Fibroblast of the aortic adventitia (primary cell): ENCODE measurements around the gene SLC22A4. TPM values are rescaled to one million over a fixed set of nuclear protein-coding genes. Genes with fewer than 3 reads are reported as not detected.

Source experiments
- DNase-seq: peaks from one replicate; pipeline ENCODE4 v3.0.0-alpha.2; 2010; ENCODE audit warnings: low read depth
- H3K4me3 ChIP-seq: 2 replicates; pipeline ENCODE4 v1.5.1; 2011; ENCODE audit warnings: low read depth, mild to moderate bottlenecking, control low read depth, low read length, moderate library complexity
- total RNA-seq: library from RNA; depleted of rRNA; stranded (reverse); fragments of >200 nt; gene quantifications from 2 replicates; pipeline ENCODE4 v1.2.3, GENCODE V29; 2012; ENCODE audit warnings: low replicate concordance
- TF ChIP-seq, protein P1 (sequence below): IDR thresholded peaks from 2 replicates; pipeline ENCODE4 v1.5.1; 2011; ENCODE audit warnings: mild to moderate bottlenecking, low read length, control low read depth, inconsistent platforms; ENCODE audit not compliant: insufficient read depth

Gene SLC22A4
- total RNA-seq, 1 donor, result 5.7 TPM

DNA sequence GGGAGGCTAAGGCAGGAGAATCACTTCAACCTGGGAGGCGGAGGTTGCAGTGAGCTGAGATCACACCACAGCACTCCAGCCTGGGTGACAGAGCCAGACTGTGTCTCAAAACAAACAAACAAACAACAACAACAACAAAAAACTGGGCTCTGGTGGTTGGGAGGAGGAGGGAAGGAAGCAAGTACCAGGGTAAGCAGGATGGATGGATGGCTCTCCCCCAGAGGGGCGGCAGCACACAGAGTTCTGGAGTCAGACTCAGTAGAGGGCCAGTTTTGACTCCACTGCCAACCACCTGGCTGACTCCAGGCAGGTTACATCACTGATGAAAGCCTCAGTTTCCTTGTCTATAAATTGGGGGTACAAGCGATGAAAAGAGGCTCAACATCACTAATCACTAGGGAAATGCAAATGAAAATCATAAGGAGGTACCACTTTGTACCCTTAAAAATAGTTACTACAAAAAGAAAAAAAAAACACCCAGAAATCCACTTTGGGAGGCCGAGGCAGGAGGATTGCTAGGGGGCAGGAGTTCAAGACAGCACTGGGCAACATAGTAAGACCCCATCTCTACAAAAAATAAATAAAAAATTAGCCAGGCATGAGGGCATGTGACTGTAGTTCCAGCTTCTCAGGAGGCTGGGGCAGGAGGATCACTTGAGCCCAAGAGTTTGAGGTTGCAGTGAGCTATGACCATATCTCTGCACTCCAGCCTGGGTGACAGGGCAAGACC, 3.2 kb downstream of the SLC22A4 start:
- no peak for DNase-seq
- TF ChIP-seq, protein P1, sequence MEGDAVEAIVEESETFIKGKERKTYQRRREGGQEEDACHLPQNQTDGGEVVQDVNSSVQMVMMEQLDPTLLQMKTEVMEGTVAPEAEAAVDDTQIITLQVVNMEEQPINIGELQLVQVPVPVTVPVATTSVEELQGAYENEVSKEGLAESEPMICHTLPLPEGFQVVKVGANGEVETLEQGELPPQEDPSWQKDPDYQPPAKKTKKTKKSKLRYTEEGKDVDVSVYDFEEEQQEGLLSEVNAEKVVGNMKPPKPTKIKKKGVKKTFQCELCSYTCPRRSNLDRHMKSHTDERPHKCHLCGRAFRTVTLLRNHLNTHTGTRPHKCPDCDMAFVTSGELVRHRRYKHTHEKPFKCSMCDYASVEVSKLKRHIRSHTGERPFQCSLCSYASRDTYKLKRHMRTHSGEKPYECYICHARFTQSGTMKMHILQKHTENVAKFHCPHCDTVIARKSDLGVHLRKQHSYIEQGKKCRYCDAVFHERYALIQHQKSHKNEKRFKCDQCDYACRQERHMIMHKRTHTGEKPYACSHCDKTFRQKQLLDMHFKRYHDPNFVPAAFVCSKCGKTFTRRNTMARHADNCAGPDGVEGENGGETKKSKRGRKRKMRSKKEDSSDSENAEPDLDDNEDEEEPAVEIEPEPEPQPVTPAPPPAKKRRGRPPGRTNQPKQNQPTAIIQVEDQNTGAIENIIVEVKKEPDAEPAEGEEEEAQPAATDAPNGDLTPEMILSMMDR, result no peak

DNA sequence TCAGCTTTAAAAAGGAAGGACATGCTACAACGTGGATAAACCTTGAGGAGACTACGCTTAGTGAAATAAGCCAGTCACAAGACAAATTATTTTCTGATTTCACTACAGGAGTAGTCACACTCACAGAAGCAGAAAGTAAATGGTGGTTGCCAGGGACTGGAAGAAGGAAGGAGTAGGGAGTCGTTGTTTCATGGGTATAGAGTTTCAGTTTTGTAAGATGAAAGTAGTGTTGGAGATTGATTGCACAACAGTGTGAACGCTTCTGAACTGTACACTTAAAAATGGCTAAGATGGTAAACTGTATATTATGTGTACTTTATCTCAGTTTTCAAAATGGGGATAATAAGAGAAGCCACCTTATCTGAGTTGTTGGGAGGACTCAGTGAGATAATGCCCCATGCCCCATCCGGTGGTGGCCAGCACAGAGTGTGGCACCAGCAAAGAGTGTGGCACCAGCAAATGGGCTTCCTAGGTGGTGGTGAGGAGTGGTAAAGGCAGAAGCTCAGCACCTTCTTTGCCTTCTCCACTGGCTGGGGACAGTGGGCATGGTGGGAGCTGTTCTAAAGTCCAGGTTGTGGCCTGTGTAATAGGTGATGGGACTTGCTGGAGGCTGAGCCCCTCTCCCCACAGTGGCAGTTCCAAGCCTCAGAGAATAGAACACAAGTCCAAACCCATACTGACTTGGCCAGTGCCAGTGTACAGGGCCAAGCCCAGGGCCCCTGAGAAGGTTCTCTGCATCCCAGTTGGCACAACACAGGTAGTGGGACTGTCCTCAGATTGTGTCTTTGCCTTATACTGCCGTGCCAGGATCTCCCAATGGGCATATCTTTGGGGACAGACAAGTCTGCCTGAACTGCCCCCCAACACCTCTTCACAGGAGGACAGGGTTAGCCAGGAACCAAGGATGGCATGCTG, 4.4 kb downstream of the SLC22A4 start:
- TF ChIP-seq, protein P1, result no peak
- no peak overlapping the region for H3K4me3 ChIP-seq
- peak; percentile 37 for DNase-seq

More for the DNA sequence above, 3.2 kb downstream of the SLC22A4 start:
- H3K4me3 ChIP-seq, result no peak overlapping the region

DNA sequence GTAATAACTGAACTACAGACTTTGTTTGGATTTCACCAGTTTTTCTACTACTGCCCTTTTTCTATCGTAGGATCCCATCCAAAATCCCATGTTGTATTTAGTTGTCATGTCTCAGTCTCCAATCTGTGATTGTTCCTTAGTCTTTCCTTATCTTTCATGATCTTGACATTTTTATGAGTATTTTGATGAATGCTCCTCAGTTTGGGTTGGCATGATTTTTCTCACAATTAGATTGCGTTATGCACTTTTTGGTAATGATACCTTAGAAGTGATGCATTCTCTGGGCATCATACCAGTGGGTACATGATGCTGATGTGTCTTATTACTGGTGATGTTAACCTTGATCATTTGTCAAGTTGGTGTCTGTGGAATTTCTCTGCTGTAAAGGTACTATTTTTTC, 5.7 kb downstream of the SLC22A4 start:
- TF ChIP-seq, protein P1, result no peak
- no peak overlapping the region for H3K4me3 ChIP-seq
- no peak for DNase-seq

DNA sequence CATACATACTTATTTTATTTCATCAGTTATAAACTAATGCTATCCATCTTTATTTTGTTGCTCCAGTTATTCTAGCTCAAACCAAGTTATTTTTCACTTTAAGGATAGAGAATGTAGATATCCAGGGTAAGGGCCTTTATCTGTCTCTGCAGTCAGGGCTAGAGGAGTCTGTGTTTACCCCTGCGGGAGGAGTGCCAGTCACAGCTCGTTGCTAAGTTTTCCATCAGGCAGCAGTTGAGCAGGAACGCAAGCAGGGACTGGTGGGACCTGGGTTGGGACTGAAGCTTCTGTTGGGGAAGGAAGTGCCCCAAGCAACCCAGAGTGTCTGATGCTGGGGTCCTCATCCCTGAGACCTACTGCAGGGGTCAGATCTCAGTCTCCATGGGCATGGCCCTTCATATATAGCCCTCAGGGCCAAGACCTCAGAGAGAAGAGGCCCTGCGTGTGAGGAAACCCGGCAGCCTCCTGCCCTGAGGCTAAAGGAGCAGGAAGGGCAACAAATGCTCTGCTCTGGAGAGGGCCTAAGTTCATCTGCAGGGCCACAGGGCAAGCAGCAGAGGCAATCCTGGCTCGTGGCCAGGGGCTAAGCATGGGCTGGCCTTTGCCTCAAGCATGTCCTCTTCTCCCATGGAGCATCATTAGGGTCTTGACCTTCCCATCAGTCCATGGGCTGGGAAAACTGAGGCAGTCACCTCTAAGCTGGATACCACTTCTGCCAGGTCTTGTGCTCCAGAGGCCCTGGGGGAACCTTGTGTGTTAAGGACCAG, 6.6 kb downstream of the SLC22A4 start:
- TF ChIP-seq, protein P1, result no peak
- no peak for DNase-seq
- no peak overlapping the region for H3K4me3 ChIP-seq

DNA sequence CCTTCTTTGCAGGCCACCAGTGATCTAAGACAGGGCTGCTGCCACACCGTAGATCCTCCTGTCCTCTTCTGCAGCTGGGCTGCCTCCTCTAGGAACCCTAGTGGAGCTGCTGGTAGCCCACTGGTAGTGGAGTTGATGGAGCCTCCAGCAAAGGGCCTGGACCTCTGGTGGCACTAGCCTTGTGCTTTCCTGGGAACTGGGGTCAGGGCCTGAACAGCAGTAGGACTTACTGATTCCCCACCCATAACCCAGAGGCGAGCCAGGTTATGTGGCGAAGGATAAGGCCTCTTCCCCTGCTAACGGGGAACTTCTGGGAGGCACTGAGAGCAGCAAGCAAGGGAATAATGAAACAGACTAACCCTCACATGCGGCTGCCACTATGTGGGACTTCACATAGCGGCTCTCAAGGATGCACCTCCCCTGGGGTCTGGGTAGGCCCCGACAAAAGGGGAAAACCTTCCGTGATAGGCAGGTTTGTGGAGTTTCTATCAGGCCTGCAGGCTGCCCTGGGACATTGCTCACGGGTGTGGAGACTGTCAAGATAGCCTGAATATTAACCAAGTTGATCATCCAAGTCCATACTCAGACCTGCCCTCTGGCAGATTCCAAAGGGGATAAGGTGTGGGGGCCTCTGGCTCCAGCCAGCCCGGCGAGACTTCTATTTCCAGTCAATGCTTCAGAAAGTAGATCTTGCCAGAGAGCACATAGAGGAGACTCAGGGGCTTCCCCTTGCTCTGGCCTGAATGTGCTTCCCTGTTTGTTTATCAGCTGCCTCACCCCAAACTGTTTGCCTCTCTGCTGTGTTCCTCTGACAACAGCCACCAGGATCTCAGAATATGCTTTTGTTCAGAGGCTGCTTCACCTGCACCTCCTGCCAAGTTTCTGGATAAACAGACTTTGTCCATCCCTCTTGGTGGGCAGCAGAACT, 7.4 kb downstream of the SLC22A4 start:
- DNase-seq, result no peak
- H3K4me3 ChIP-seq, result no peak overlapping the region
- TF ChIP-seq, protein P1, result no peak
